Measurements from ENCODE around the gene TRPM3.

The TRPM3 gene

GRCh38 chr9:70868661-70869652 is 252.5 kb downstream of the TRPM3 start:
- ChIA-PET POLR2A (no interaction called here), CTCF (interaction anchor here (1.2 kb wide), 1 partner anchor 229 kb away, joined by 3 read pairs; no protein-coding TSS in a partner anchor)

GRCh38 chr9:70868041-70868440 is 253.4 kb downstream of the TRPM3 start:
- no peak overlapping the region for H3K4me3 ChIP-seq (ENCODE audit: low read depth, low read length)
- no peak for DNase-seq (ENCODE audit: low read depth, low spot score)
- ChIA-PET POLR2A (no interaction called here), CTCF (no interaction called here)
- TF ChIP-seq CTCF (IDR thresholded peaks at IDR 0.05; ENCODE audit: insufficient read depth, low read length, missing control alignments) = no peak

More at GRCh38 chr9:70868661-70869652, 252.5 kb downstream of the TRPM3 start:
- TF ChIP-seq CTCF (IDR thresholded peaks at IDR 0.05; ENCODE audit: insufficient read depth, low read length, missing control alignments) = no peak
- DNase-seq (ENCODE audit: low read depth, low spot score) = no peak
- H3K4me3 ChIP-seq (ENCODE audit: low read depth, low read length) = no peak overlapping the region

GRCh38 chr9:70865471-70865870 is 255.9 kb downstream of the TRPM3 start:
- no peak overlapping the region for H3K4me3 ChIP-seq (ENCODE audit: low read depth, low read length)
- ChIA-PET POLR2A (no interaction called here), CTCF (no interaction called here)
- DNase-seq (ENCODE audit: low read depth, low spot score) = no peak
- TF ChIP-seq CTCF (IDR thresholded peaks at IDR 0.05; ENCODE audit: insufficient read depth, low read length, missing control alignments) = no peak

GRCh38 chr9:70861797-70862196 is 259.6 kb downstream of the TRPM3 start:
- no peak for TF ChIP-seq CTCF (IDR thresholded peaks at IDR 0.05; ENCODE audit: insufficient read depth, low read length, missing control alignments)
- DNase-seq (ENCODE audit: low read depth, low spot score) = no peak
- ChIA-PET CTCF (interaction anchor here (0.6 kb wide), 1 partner anchor 64 kb away, joined by 3 read pairs; no protein-coding TSS in a partner anchor), POLR2A (no interaction called here)
- no peak overlapping the region for H3K4me3 ChIP-seq (ENCODE audit: low read depth, low read length)

- ChIA-PET CTCF (interaction anchor here (0.6 kb wide), 1 partner anchor 64 kb away, joined by 3 read pairs; no protein-coding TSS in a partner anchor), POLR2A (no interaction called here)
- DNase-seq (ENCODE audit: low read depth, low spot score) = no peak
- no peak overlapping the region for H3K4me3 ChIP-seq (ENCODE audit: low read depth, low read length)
- TF ChIP-seq CTCF (IDR thresholded peaks at IDR 0.05; ENCODE audit: insufficient read depth, low read length, missing control alignments) = no peak
Observed at GRCh38 chr9:70861376-70861775, 260.0 kb downstream of the TRPM3 start.

- no peak overlapping the region for H3K4me3 ChIP-seq (ENCODE audit: low read depth, low read length)
- no peak for TF ChIP-seq CTCF (IDR thresholded peaks at IDR 0.05; ENCODE audit: insufficient read depth, low read length, missing control alignments)
- ChIA-PET CTCF (no interaction called here), POLR2A (no interaction called here)
- no peak for DNase-seq (ENCODE audit: low read depth, low spot score)
Observed at GRCh38 chr9:70859694-70860093, 261.7 kb downstream of the TRPM3 start.
